ENCODE results near the gene STK32B.
"Not testable (repeated sequence)": the region's sequence is repeated elsewhere in the genome, so short reads cannot be mapped to it uniquely, and the experiment has no call there.

STK32B gene

DNA sequence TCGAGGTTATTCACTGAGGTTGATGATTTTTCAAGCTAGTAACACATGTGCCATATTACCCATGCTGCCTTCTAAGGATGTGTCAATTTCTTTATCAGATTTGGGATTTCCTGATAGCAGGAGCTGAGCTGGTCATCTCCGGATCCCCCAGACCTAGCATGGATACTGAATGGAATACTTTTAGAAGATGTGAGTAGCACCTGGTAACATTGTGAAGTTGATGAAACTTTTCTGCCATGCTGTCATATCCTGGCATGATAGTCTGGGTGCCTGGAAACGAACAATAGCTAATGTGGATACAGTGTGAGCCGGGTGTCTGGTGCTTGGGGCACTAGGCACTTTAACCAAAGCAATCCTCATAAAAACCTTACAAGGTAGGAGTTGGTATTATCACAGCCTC lies 21.1 kb upstream of the STK32B start:
- DNase-seq: no peak

DNA sequence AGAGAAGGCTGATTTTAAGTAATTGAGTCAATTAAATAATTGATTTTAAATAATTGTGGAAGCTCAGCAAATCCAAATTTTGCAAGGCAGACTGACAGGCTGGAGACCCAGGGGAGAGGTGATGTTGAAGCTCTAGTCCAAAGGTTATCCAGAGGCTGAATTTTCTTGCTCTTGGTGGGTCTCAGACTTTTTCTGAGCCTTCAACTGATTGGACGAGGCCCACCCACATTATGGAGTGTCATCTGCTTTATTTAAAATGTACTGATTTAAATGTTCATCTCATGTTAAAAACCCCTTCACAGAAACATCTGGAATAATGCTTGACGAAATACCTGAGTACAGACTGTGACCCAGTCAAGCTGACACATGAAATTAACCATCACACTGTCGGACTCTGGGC lies 20.4 kb upstream of the STK32B start:
- DNase-seq: no peak

- DNase-seq: no peak
Measured at GRCh38 chr4:5032813-5033212, 18.5 kb upstream of the STK32B start.

- DNase-seq: no peak
Measured at GRCh38 chr4:5033281-5033841, 17.9 kb upstream of the STK32B start.

- no peak for DNase-seq
Measured at GRCh38 chr4:5034206-5034605, 17.1 kb upstream of the STK32B start.

DNA sequence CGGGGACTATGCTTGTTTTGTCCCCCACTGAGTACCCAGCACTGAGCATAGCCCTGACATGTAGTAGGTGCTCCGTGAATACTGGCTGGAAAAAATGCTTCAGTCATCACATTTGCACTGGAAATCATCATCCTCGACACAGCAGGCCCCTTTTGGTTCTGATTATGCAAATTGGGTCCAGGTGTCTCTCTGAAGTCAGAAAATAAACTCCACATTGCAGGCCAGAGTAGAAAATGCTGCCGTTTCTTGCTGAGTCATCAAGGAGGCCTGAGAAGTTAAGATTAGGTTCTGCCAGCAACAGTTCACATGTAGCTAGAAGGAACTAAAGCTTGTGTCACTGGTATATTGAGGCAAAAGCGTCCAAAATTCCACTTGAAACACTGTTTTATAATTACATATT lies 15.0 kb upstream of the STK32B start:
- no peak for DNase-seq

GRCh38 chr4:5037553-5038551 lies 13.4 kb upstream of the STK32B start:
- no peak for DNase-seq

GRCh38 chr4:5039800-5040199 lies 11.5 kb upstream of the STK32B start:
- DNase-seq: no peak

DNA sequence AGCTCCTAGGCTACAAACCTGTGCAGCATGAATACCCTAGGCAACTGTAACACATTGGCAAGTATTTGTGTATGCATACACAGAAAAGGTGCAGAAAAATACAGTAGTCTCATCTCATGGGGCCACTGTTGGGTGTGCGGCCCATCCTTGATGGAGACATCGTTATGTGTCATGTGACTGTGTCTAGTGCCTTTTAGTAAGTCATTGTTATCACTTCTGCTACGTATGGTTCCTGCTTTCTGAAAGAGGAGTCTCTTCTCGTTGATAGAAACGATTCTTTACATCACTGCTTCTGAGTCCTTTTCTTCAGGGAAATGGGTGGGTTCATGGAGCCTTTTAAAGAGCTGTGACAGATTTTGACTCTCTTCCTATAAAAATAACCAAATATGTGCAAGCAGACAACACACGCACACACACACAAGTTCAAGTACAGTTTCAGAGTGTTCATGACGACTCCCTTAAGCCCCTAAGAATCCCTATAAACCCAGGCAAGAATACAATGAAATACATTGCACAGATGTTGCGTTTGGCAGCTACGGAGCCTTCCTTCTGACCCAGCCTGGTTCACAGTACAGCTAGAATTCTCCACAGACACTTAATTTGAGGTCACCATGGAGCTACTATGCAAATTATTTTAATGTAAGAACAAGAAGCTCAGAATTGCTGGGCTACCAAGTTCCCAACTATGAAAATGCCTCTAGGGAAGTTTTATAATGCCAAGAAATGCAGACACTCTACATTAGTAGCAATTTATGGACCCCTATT lies 10.2 kb upstream of the STK32B start:
- DNase-seq: no peak

DNA sequence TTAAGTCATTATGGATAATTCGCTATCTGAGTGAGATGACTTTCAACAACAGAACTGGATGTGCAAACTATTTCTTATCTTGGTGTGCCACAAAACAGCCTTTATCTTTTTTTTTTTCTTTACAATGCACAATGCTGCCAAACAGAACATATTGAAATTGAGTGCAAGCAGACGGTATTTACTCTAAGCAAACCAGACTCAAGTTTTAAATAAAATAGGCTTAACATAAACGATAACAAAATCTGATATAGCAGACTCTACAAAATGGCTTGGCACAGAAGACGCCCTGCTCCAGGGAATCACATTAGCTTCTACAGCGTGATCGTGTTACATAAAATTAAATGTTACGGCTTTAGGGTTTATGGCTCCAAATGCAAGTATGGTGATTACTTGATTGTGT lies 9.6 kb upstream of the STK32B start:
- no peak for DNase-seq

DNA sequence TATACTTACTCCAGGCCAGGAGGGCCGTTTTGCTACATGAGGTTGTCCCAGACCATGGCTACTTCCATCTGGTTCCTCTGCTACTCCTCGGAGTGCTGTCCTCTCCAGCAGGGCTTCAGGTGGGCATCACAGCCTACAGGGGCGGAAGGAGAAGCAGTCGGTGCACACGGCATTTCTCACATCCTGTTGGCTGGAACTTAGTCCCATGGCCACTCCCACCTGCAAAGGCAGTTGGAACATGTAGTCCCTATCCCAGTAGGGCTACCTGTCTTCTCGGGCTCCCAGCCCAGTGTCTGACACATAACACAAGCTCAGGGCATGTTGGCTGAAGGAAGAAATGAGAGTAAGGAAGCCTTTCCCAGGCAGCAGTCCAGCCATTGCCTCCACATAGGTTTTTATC lies 7.7 kb upstream of the STK32B start:
- DNase-seq: no peak

DNA sequence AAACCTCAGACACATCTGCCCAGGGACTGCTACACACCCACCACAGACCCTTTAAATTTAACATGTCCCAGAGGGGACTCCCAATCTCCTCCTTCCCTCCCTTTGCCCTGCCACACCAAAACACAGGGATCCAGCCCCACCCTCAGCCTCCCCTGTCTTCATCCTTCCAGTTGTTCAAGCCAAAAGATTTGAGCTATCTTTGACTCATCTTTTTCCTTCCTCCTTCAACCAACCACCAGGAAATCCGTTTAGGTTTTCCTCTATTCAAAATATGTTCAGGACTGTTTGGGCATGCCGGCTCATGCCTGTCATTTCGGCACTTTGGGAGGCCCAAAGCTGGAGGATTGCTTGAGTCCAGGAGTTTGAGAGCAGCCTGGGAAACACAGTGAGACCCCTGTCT lies 6.9 kb upstream of the STK32B start:
- DNase-seq: no peak

- DNase-seq: no peak
Measured at GRCh38 chr4:5045097-5045496, 6.2 kb upstream of the STK32B start.

DNA sequence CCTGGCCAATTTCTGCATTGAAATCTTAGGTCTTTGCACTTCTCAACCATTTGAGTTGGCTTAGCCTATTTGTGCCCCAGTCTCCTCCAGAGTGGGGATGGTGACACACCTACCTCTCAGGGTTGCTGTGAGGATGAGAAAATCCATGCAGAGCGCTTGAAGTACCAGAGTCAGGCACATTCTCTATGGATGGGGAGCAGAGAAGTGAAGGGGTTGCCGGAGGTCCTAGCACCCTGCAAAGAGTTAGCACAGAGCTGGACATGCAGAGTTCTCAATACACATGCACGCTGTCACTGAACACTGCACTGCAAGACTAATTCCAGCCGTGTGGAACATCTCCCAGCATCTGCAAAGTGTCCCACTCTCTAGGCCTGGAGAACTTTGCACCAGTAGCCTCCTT lies 2.6 kb upstream of the STK32B start:
- no peak for DNase-seq

DNA sequence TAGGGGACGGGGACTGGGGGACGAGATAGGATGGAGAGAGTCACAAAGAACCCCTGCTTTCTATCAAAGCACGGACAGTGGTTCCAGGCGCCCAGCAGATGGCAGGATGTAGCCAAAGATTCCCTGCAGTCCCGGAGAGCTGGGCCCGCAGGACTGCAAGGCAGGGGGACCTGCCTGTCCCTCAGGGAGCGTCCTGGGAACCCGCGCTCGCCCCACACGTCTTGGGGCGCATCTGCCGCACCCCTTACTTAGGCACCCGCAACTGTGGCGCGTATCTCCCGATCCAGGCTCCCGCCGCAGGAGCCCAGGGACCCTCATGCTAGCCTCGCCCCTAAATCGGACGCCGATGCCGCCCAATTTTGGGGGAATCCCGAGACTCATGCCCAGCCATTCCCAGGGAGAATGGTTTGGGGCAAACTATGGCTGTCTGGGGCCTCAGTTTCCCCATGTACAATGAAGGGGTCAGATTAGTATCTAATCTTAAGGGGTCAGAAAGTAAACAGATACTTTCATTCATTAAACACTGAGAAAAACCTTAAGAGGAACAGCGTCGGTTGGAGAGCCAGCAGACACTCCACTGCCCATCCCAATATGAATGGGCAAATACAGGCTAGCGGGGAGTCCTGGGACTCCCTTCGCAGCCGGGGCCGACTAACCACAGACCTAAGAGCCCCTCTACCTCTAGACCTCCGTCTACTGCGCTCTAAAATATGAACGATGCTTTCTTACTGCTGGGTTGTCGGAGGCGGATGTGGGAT lies 581 bp upstream of the STK32B start:
- peak; percentile 51 for DNase-seq

GRCh38 chr4:5052204-5052702 lies 973 bp downstream of the STK32B start:
- no peak for DNase-seq

- DNase-seq: no peak
Measured at GRCh38 chr4:5052726-5053425, 1.6 kb downstream of the STK32B start.

DNA sequence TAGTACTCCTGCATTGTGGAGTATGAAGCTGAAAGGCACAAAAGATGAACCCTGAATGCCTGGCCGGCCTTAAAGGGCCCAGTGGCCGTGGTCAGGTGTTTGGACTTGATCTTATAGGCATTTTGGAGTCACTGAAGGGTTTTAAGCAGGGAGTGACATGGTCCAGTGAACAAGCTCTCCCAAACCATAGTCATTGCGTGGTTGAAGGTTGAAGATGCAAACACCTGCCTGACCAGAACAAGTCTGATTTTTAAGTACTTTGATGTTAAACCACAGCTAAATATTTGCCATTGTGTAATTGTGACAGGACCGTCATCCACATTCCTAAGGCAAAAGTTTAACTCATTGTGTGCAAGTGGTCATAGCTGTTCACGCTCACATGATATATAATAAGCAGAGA lies 3.3 kb downstream of the STK32B start:
- DNase-seq: no peak

DNA sequence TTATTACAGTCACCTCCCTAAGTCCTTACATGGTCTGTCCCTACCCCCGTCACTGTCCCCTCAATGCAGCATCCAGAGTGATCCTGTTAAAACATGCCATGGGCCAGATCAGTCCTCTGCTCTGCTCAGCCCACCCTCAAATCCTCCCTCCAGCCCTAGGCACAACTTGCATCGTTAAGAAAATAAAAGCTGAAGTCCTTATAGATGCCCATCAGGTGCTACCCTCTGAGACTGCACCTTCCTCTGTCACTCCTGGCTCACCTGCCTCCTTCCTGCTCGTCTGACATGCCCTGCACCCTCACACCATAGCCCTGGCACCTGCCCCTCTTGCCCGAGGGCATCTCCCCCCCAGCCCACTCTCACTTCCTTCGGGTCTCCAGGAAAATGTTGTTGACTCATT lies 4.1 kb downstream of the STK32B start:
- no peak for DNase-seq

- no peak for DNase-seq
Measured at GRCh38 chr4:5066101-5066500, 14.8 kb downstream of the STK32B start.

DNA sequence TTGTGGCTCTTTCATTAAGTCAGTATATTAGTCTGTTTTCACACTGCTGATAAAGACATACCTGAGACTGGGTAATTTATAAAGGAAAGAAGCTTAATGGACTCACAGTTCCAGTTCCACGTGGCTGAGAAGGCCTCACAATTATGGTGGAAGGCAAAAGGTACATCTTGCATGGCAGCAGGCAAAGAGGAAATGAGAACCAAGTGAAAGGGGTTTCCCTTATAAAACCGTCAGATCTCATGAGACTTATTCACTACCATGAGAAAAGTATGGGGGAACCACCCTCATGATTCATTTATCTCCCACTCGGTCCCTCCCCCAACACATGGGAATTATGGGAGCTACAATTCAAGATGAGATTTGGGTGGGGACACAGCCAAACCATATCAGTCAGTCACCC lies 15.7 kb downstream of the STK32B start:
- not testable (repeated sequence) for DNase-seq

DNA sequence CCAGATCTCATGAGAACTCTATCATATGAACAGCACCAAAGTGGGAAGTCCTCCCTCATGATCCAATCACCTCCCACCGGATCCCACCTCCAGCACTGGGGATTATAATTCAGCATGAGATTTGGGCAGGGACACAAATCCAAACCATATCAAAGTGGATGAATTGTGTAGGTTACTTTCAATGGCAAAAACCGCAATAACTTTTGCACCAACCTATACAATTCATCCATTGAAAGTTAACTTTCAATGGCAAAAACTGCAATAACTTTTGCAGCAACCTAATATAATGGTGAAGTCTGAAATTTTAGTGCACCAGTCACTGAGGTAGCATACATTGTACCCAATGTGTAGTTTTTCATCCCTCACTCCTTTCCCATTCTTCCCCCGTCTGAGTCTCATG lies 16.6 kb downstream of the STK32B start:
- DNase-seq: no peak

All from right kidney (tissue), 1 donor.